DMS 273 (cell line): ENCODE results near the gene POGLUT2.

Experiments used
- DNase-seq: peaks from one replicate; lab custom pipeline; 2025; ENCODE audit not compliant: unreplicated experiment; lab: John Stamatoyannopoulos, UW

Gene POGLUT2

DNA sequence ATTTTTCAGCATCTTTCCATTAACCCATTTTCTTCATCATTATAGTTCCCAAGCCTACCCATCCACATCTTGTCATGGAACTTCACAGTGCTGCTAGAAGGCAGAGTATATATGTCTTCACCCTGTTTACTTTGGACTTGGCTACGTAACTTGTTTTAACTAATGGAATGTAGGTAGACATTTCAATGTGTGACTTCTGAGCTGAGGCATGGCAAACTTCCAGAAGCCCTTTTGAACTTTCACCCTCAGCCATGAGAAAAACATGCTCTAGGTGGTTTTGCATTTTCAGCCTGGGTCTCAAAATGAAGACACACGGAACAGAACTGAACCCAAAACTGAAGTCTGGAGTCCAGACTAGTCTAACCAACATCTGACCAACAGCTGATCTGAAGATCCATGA is 28.3 kb downstream of the POGLUT2 start:
- no peak for DNase-seq

DNA sequence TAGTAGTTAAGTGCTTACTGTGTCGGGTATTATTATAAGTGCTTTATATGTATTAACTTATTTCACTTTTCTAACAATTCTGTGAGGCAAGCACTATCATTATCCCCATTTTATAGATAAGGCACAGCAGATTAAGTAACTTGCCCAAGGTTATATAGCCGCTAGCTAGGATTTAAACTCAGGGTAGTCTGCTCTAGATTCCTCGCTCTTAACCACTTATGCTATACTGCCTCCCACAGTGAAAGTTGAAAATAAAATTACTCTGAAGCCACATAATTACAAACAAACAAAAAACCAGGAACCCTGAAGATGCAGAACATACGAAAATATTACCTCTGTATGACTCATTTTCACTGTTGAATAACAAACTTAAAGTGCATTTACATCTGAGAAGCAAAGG is 29.1 kb downstream of the POGLUT2 start:
- DNase-seq, result no peak

GRCh38 chr13:102768909-102769308 is 29.9 kb downstream of the POGLUT2 start:
- peak; percentile 3 for DNase-seq

DNA sequence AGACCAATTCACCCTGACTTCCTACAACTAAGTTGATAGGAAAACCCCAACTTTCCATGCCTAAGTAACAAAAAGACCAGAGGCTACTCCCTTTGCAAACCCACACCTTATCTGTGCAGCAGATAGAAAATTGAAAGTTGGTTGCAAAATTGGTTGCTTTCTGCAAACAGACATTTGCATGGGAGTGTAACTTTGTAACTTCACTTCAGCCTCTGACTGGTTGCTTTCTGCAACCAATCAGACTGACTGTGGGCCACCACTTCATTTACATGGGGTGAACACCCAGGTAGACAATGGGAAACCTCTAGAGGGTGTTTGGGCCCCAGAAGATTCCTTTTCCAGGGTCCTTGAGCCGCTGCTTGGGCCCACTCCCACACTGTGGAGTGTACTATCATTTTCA is 35.0 kb downstream of the POGLUT2 start:
- no peak for DNase-seq

DNA sequence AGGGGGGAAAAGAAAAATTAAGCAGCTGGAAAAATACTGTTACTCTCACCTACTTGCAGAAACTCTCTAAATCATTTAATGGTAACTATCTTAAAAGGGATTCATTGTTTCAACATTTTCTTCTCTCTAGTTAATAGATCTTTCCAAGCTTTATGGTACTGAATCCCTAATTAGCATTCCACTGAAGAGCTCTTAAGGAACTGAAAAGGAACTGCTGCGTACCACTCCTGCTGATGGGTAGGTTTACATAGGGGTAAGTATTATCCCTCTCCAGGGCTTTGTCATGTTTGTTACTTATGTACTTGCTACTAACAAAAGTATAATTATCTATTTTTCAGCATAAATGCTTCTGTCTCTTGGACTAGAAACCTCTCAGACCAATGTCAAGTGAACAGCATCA is 37.7 kb downstream of the POGLUT2 start:
- DNase-seq, result no peak

DNA sequence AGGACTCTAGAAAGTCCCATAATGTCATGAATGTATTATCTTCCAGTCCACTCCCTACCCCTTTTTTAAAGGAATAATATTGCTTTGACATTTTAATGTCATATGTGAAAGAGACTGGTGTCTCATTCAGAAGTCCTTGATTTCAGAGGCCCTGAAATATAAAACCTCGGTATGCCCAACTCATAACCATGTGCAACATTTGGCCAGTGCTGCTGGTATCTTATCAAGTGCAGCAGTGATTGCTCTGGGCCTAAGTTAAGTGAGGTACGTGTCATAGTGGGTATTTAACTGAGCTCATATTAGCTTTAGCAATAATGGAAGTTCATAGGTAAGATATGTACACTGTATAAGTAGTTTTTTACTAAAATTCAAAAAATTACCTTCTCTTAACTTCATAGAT is 39.9 kb downstream of the POGLUT2 start:
- no peak for DNase-seq

DNA sequence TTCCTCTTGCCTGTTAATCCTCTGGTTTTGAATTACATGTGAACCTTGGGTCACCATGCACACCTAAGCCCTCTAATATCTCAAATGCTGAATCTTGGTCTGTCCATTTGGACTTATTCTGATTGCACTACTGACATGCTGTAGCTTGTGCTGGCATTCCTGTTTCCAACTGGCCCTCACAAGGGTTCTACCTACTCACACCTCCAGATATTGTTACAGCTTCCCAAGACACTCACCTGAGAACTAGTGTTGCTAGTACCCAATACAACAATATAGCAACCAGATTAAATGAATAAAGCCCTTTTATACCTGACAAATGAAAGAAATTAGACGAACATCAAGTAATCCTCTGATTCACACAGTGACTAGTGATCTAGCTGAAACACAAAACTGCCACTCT is 41.8 kb downstream of the POGLUT2 start:
- DNase-seq, result no peak

- DNase-seq, result no peak
These were observed 46.9 kb downstream of the POGLUT2 start for GRCh38 chr13:102751886-102752285.

GRCh38 chr13:102742506-102742905 is 56.3 kb downstream of the POGLUT2 start:
- no peak for DNase-seq

GRCh38 chr13:102742101-102742500 is 56.7 kb downstream of the POGLUT2 start:
- no peak for DNase-seq
